GM18870 (cell line): ENCODE results near the gene SLC9A5.

Experiments
- ATAC-seq: cut with Tn5 transposase; IDR thresholded peaks from one replicate; pipeline ENCODE4 v1.9.1; 2021; ENCODE audit warnings: moderate library complexity; ENCODE audit not compliant: unreplicated experiment

The SLC9A5 gene

GRCh38 chr16:67248401-67249177 lies at the start of gene SLC9A5:
Gene SLC9A5, plus strand, starts transcription at chr16:67248979. Its CDS starts 36 bp downstream, at chr16:67249015.
- no peak for ATAC-seq

GRCh38 chr16:67199011-67199807 lies 49.6 kb upstream of the SLC9A5 start, which contains the start of gene ELMO3:
Gene ELMO3, plus strand, starts transcription at chr16:67199131. Its CDS starts 196 bp downstream, at chr16:67199327.
- no peak for ATAC-seq

GRCh38 chr16:67199808-67200198 lies 49.0 kb upstream of the SLC9A5 start:
- no peak for ATAC-seq

GRCh38 chr16:67200491-67200890 lies 48.3 kb upstream of the SLC9A5 start:
- ATAC-seq, result no peak

GRCh38 chr16:67201411-67202345 lies 47.1 kb upstream of the SLC9A5 start:
- no peak for ATAC-seq

- ATAC-seq, result no peak
Measured at GRCh38 chr16:67202426-67202825, 46.4 kb upstream of the SLC9A5 start.

GRCh38 chr16:67202956-67203493 lies 45.8 kb upstream of the SLC9A5 start:
- no peak for ATAC-seq

- ATAC-seq, result no peak
Measured at GRCh38 chr16:67204076-67204475, 44.7 kb upstream of the SLC9A5 start.

GRCh38 chr16:67206129-67206837 lies 42.5 kb upstream of the SLC9A5 start:
- ATAC-seq, result no peak

- no peak for ATAC-seq
Measured at GRCh38 chr16:67206838-67207248, 41.9 kb upstream of the SLC9A5 start.

GRCh38 chr16:67207249-67208091 lies 41.3 kb upstream of the SLC9A5 start:
- no peak for ATAC-seq

- ATAC-seq, result no peak
Measured at GRCh38 chr16:67208154-67208896, 40.5 kb upstream of the SLC9A5 start.

GRCh38 chr16:67209565-67209964 lies 39.2 kb upstream of the SLC9A5 start:
- ATAC-seq, result no peak

GRCh38 chr16:67210069-67210937 lies 38.5 kb upstream of the SLC9A5 start:
- ATAC-seq, result no peak

GRCh38 chr16:67211674-67212073 lies 37.1 kb upstream of the SLC9A5 start:
- no peak for ATAC-seq

- ATAC-seq, result no peak
Measured at GRCh38 chr16:67212766-67213165, 36.0 kb upstream of the SLC9A5 start.

GRCh38 chr16:67213197-67214019 lies 35.4 kb upstream of the SLC9A5 start:
- no peak for ATAC-seq
